DOHH2 (cell line): ENCODE measurements around the gene SLC46A2.

ENCODE experiments used
- H3F3A ChIP-seq: fragments of 200-600 bp; sonication (generic), shearing (Covaris generic); 2 replicates; pipeline ENCODE4 v1.6.0; 2016; ENCODE audit warnings: antibody characterized with exemption, mild to moderate bottlenecking; ENCODE audit not compliant: control insufficient read depth, insufficient read depth
- H3K27ac ChIP-seq: fragments of 200-600 bp; sonication (generic); 2 replicates; pipeline ENCODE4 v1.5.1; 2014; ENCODE audit warnings: low read depth, mild to moderate bottlenecking, low read length, moderate library complexity
- H3K27me3 ChIP-seq: fragments of 200-600 bp; sonication (generic); 2 replicates; pipeline ENCODE4 v1.6.1; 2014; ENCODE audit warnings: mild to moderate bottlenecking, low read length, mixed read lengths; ENCODE audit not compliant: control insufficient read depth
- H3K36me3 ChIP-seq: fragments of 200-600 bp; sonication (generic); 2 replicates; pipeline ENCODE4 v1.6.1; 2014; ENCODE audit warnings: mild to moderate bottlenecking, low read length, moderate library complexity, mixed read lengths; ENCODE audit not compliant: control insufficient read depth
- H3K4me1 ChIP-seq: fragments of 200-600 bp; sonication (generic); 2 replicates; pipeline ENCODE4 v1.6.1; 2014; ENCODE audit warnings: mild to moderate bottlenecking, low read length, mixed read lengths; ENCODE audit not compliant: control insufficient read depth
- H3K4me2 ChIP-seq: fragments of 200-600 bp; sonication (generic); 2 replicates; pipeline ENCODE4 v1.6.0; 2014; ENCODE audit warnings: mild to moderate bottlenecking, low read length, moderate library complexity
- H3K4me3 ChIP-seq: fragments of 200-600 bp; sonication (generic); 2 replicates; pipeline ENCODE4 v1.5.1; 2014; ENCODE audit warnings: mild to moderate bottlenecking, low read length, mixed read lengths
- H3K79me2 ChIP-seq: fragments of 200-600 bp; sonication (generic); 2 replicates; pipeline ENCODE4 v1.6.1; 2014; ENCODE audit warnings: mild to moderate bottlenecking, low read length, mixed read lengths; ENCODE audit not compliant: control insufficient read depth
- H3K9me2 ChIP-seq: fragments of 200-600 bp; sonication (generic); replicated peaks from 2 replicates; pipeline ENCODE4 v1.6.1; 2014; ENCODE audit warnings: mild to moderate bottlenecking, low read length, mixed read lengths; ENCODE audit not compliant: control insufficient read depth
- H3K9me3 ChIP-seq: fragments of 200-600 bp; sonication (generic); 2 replicates; pipeline ENCODE4 v1.6.1; 2014; ENCODE audit warnings: antibody characterized with exemption, low read length, mixed read lengths; ENCODE audit not compliant: control insufficient read depth, insufficient read depth
- H4K20me1 ChIP-seq: fragments of 200-600 bp; sonication (generic); 2 replicates; pipeline ENCODE4 v1.6.0; 2014; ENCODE audit warnings: low read depth, mild to moderate bottlenecking, antibody characterized with exemption, low read length, moderate library complexity; ENCODE audit not compliant: control insufficient read depth, insufficient read depth
- EZH2phosphoT487 ChIP-seq: fragments of 200-600 bp; sonication (generic); IDR thresholded peaks from 2 replicates; pipeline ENCODE4 v1.6.1; 2017; ENCODE audit warnings: borderline replicate concordance, mild to moderate bottlenecking, antibody characterized with exemption, low read length, moderate library complexity, mixed read lengths
- TF ChIP-seq, protein P1 (sequence below): fragments of 200-600 bp; sonication (generic); IDR thresholded peaks from one replicate; pipeline ENCODE4 v1.5.1; 2014; ENCODE audit warnings: antibody characterized with exemption, mild to moderate bottlenecking, low read depth, low read length; ENCODE audit not compliant: poor library complexity, severe bottlenecking

Gene SLC46A2

DNA sequence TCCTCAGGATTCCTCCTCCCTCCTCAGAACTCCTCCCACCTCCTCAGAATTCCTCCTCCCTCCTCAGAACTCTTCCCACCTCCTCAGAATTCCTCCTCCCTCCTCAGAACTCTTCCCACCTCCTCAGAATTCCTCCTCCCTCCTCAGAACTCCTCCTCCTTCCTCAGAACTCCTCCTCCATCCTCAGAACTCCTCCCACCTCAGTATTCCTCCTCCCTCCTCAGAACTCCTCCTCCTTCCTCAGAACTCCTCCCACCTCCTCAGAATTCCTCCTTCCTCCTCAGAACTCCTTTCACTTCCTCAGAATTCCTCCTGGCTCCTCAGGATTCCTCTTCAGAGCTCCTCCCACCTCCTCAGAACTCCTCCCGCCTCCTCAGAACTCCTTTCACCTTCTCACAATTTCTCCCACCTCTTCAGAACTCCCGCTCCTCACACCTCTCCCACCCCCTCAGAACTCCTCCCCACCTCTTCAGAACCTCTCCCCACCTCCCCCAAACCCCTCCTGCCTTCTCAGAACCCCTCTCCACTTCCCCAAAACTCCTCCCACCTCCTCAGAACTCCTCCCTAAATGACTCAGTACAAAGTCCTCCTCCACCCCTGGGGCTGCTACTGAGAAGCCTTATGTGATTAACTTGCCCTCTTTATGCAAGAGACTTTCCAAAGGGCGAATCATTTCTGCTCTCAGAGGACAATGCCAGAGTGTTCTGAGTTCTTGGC is 23.2 kb downstream of the SLC46A2 start:
- peaks cover 20% of the 10 kb centered on the region for H3K4me1 ChIP-seq
- H3K79me2 ChIP-seq: no peaks in the 10 kb centered on the region
- no peak overlapping the region for H3K4me3 ChIP-seq
- H3F3A ChIP-seq: peaks cover 4% of the 10 kb centered on the region; the same call in 1 of the 2 replicates
- TF ChIP-seq EZH2phosphoT487: no peak
- TF ChIP-seq, protein P1, sequence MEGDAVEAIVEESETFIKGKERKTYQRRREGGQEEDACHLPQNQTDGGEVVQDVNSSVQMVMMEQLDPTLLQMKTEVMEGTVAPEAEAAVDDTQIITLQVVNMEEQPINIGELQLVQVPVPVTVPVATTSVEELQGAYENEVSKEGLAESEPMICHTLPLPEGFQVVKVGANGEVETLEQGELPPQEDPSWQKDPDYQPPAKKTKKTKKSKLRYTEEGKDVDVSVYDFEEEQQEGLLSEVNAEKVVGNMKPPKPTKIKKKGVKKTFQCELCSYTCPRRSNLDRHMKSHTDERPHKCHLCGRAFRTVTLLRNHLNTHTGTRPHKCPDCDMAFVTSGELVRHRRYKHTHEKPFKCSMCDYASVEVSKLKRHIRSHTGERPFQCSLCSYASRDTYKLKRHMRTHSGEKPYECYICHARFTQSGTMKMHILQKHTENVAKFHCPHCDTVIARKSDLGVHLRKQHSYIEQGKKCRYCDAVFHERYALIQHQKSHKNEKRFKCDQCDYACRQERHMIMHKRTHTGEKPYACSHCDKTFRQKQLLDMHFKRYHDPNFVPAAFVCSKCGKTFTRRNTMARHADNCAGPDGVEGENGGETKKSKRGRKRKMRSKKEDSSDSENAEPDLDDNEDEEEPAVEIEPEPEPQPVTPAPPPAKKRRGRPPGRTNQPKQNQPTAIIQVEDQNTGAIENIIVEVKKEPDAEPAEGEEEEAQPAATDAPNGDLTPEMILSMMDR: no peak
- H3K9me2 ChIP-seq: no peaks in the 10 kb centered on the region
- H3K27me3 ChIP-seq: no peaks in the 10 kb centered on the region
- peaks cover 10% of the 10 kb centered on the region; the same call in 1 of the 2 replicates for H3K36me3 ChIP-seq
- no peaks in the 10 kb centered on the region for H4K20me1 ChIP-seq
- no peaks in the 10 kb centered on the region for H3K9me3 ChIP-seq
- no peak overlapping the region for H3K4me2 ChIP-seq
- no peak overlapping the region for H3K27ac ChIP-seq

DNA sequence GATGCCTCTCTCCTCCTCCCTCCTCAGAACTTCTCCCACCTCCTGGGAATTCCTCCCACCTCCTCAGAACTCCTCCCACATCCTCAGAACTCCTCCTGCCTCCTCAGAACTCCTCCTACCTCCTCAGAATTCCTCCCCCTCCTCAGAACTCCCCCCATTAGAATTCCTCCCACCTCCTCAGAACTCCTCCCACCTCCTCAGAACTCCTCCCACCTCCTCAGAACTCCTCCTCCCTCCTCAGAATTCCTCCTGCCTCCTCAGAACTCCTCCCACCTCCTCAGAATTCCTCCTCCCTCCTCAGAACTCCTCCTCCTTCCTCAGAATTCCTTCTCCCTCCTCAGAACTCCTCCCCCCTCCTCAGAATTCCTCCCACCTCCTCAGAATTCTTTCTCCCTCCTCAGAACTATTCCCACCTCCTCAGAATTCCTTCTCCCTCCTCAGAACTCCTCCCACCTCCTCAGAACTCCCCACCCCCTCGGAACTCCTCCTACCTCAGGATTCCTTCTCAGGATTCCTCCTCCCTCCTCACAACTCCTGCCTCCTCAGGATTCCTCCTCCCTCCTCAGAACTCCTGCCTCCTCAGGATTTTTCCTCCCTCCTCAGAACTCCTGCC is 23.9 kb downstream of the SLC46A2 start:
- Histone ChIP-seq H3K9me2 (no peaks in the 10 kb centered on the region), H3F3A (peaks cover 4% of the 10 kb centered on the region; the same call in 1 of the 2 replicates), H3K4me2 (no peak overlapping the region), H4K20me1 (no peaks in the 10 kb centered on the region), H3K9me3 (no peaks in the 10 kb centered on the region), H3K79me2 (no peaks in the 10 kb centered on the region), H3K27ac (no peak overlapping the region), H3K4me1 (peaks cover 24% of the 10 kb centered on the region), H3K4me3 (no peak overlapping the region), H3K36me3 (peaks cover 10% of the 10 kb centered on the region; the same call in 1 of the 2 replicates), H3K27me3 (no peaks in the 10 kb centered on the region)
- TF ChIP-seq EZH2phosphoT487: no peak
- TF ChIP-seq, protein P1: no peak

DNA sequence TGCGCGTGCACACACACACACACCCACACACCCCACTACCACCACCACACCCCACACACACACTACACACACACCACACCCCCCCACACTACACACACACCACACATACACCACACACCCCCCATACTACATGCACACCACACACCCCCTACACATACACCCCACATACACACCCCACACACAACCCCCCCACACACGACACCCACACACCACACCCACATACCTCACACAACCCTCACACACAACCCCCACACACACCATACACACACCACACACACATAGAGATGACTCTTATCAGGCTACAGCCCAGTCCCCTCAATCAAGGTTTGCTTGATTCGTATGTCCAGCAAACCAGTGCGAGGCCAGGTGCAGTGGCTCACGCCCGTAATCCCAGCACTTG is 25.7 kb downstream of the SLC46A2 start:
- no peak overlapping the region for H3K4me3 ChIP-seq
- H3K9me3 ChIP-seq: no peaks in the 10 kb centered on the region
- TF ChIP-seq, protein P1: no peak
- no peak for TF ChIP-seq EZH2phosphoT487
- peaks cover 10% of the 10 kb centered on the region; the same call in 1 of the 2 replicates for H3K36me3 ChIP-seq
- H4K20me1 ChIP-seq: no peaks in the 10 kb centered on the region
- no peaks in the 10 kb centered on the region for H3K79me2 ChIP-seq
- H3K4me1 ChIP-seq: peaks cover 37% of the 10 kb centered on the region
- no peaks in the 10 kb centered on the region for H3K27me3 ChIP-seq
- H3K4me2 ChIP-seq: no peak overlapping the region
- H3K27ac ChIP-seq: no peak overlapping the region
- H3F3A ChIP-seq: peaks cover 4% of the 10 kb centered on the region; the same call in 1 of the 2 replicates
- no peaks in the 10 kb centered on the region for H3K9me2 ChIP-seq
